GM21423 (cell line): ENCODE data around the gene SCGB1D1.
"Not testable (repeated sequence)": the region's sequence is repeated elsewhere in the genome, so short reads cannot be mapped to it uniquely, and the experiment has no call there.

Source experiments
- ATAC-seq: cut with Tn5 transposase; IDR thresholded peaks from one replicate; pipeline ENCODE4 v1.9.1; 2021; ENCODE audit warnings: mild to moderate bottlenecking, moderate library complexity; ENCODE audit not compliant: unreplicated experiment

SCGB1D1 gene

DNA sequence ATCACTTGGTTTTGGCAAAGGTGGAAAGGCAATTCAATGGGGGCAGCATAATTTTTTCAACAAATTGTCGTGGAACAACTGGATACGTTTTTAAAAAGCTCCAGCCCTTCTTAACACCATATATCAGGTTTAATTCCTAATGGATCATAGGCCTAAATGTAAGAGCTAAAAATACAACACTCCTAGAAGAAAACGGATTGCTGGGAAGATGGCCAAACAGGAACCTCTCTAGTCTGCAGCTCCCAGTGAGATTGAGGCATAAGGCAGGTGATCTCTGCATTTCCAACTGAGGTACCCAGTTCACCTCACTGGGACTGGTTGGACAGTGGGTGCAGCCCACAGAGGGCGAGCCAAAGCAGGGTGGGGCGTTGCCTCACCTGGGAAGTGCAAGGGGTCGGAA, 32.4 kb upstream of the SCGB1D1 start:
- ATAC-seq, result no peak

DNA sequence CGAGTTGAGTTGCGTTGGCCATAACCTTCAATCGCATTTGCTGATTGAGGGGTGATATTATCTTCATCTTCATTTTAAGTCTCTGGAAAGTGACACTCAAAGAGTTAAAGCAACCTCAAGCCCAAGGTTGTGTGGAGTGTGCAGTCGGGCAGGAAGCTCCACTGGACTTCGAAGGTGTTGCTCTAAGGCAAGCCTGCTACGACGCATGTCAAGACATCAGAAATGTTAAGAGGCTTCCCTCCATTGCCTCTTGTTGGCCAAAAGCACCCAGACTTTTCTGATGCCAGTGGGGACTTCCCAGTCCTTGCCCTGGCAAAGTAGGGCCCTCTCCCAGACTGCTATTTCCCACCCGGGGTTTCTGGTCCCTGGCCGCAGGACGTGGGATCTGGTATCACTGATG, 23.6 kb upstream of the SCGB1D1 start:
- no peak for ATAC-seq

DNA sequence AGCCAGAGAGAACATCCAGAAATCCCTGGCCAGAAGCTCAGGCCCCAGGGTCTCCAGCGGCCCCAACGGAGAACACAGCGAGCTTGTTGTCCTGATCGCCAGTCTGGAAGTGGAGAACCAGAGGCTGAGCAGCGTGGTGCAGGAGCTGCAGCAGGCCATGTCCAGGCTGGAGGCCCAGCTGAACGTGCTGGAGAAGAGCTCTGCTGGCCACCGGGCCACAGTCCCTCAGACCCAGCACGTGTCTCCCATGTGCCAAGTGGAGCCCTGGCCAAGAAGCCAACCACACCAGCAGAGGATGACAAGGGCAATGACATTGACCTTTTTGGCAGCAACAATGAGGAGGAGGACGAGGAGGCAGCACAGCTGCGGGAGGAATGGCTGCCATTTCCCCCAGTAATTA, 20.6 kb upstream of the SCGB1D1 start:
- ATAC-seq, result no peak

DNA sequence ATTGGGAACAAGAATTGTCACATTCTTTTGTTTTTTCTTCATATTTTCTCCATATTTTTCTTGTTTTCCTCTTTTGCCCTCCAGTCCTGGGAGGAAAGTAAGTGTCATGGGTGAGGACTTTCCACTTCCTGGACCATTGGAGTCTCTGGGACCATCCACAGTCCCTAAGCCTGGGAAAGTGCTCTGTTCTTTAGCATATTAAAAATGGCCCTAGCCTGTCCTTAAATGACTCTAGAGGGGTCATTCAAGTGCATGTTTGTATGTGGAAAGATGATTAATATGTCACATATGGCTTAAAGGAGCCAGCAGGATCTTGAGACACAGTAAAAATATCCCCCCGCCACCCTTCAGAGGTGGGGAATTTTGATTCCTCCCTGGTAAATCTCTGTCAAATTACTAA, 20.1 kb upstream of the SCGB1D1 start:
- ATAC-seq, result no peak

DNA sequence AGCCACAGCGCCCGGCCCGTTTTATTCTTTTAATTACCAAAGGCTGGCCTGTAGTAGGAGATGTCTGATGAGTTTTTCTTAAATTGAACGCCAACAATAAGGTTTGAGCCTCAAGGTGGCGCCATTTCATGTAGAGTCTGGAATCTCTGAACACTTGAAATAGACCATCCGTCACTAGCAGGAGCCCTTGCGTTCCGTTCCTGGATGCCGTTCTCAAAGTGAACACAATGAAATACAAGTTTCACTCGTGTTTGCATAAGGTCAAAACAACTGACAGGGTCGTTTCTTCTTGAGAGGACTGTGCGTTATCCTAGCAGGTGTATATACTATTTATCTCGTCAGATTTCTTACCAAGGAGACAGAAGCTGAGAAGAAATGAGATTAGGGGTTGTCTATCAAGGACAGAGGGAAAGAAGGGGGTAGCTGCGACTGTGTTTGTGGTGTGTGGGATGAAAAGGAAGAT, 18.7 kb upstream of the SCGB1D1 start:
- no peak for ATAC-seq

DNA sequence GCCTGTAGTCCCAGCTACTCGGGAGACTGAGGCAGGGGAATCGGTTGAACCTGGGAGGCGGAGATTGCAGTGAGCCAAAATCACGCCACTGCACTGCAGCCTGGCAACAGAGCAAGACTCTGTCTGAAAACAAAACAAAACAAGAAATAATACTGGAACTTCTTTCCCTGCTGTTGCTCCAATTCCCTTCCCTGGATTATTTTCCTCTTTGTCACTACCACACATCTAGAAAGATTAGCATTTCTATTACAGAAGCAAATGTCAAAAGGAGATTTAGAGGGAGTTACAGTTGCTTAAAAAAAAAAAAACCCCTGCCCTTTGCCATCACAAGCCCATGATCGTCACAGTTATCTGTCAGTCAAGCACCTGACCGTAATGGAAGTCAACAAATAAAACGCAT, 17.7 kb upstream of the SCGB1D1 start:
- no peak for ATAC-seq

DNA sequence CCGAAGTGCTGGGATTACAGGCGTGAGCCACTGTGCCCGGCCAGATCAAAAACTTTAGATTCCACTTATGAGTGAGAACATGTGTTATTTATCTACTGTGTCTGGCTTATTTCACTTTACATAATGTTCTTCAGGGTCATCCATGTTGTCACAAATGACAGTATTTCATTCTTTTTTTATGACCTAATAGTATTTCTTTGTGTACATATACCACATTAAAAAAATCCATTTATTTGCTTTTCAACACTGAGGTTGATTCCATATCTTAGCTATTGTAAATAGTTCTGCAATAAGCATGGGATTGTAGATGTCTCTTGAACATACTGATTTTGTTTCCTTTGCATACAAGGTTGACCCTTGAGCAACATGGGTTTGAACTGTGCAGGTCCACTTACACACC, 13.2 kb upstream of the SCGB1D1 start:
- ATAC-seq, result no peak

DNA sequence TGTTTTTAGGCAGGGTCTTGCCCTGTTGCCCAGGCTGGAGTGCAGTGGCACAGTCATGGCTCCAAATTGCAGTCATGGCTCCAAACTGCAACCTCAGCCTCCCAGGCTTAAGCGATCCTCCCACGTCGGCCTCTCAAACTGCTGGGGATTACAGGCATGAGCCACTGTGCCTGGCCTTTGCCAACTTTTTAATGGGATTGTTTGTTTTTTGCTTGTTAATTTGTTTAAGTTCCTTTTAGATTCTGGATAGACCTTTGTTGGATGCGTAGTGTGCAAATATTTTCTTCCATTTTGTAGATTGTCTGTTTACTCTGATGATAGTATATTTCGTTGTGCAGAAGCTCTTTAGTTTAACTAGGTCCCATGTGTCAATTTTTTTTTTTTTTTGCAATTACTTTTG, 10.0 kb upstream of the SCGB1D1 start:
- ATAC-seq, result no peak

DNA sequence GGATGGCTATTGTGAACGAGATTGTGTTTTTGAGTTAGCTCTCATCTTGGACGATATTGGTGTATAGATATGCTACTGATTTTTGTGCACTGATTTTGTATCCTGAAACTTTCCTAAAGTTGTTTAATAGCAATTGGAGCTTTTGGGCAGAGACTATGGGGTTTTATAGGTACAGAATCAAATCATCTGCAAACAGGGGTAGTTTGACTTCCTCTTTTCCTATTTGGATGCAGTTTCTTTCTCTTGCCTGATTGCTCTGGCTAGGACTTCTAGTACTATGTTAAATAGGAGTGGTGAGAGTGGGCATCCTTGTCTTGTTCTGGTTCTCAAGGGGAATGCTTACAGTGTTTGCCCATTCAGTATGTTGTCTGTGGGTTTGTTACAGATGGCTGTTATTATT, 8.9 kb upstream of the SCGB1D1 start:
- ATAC-seq, result no peak

DNA sequence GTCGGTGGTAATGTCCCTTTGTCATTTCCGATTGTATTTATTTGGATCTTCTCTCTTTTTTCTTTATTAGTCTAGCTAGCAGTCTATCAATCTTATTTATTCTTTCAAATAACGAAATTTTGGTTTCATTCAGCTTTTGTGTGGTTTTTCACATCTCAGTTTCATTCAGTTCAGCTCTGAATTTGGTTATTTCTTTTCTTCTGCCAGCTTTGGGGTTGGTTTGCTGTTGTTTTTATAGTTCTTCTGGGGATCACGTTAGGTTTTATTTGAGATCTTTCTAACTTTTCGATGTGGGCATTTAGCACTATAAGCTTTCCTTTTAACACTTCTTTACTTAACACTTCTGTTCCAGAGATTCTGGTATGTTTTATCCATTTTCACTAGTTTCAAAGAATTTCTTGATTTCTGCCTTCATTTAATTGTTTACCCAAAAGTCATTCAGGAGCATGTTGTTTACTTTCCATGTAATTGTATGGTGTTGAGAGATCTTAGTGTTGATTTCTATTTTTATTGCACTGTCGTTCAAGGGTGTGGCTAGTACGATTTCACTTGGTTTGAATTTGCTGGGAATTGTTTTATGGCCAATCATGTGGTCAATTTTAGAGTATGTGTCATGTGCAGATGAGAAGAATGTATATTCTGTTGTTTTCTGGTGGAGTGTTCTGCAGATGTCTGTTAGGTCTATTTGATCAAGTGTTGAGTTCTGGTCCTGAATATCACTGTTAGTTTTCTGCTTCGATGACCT, 7.7 kb upstream of the SCGB1D1 start:
- no peak for ATAC-seq

DNA sequence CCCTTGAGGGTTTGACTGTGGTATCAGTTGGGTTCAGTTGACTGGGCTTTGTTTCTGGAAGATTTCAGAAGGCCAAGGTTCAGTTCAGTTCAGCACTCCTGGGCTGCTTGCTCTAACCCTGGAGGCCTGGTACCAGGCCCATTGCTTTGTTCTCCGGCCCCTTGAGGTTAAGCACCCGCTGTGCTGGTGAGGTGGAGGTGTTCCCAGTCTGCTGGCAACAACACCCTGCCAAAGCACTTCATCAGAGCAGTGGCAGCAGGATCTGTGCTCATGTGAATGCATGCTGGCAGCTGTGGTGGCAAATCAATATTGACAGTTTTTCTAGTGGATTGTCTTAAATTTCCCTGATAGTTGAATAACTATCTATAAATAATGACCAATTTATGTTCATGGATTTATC, 3.8 kb upstream of the SCGB1D1 start:
- ATAC-seq, result no peak

DNA sequence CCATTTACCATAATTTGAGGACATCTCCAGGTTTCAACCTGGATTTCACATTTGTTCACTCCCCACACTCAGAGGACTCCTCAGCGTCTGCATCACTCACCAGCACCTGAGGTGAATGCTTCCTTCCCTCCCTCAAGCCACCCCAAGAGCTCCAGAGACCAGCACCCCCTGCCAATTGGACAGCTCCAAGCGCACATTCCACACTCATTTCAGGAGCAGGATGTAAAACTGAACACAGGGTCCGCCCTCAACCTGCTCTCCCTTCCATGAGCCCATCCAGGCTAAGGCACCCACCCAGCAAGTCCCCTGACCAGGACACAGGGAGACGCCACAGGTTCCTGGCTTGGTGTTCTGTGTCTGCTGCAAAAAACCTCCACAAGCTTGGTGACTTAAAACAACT, 3.9 kb downstream of the SCGB1D1 start:
- ATAC-seq, result no peak

DNA sequence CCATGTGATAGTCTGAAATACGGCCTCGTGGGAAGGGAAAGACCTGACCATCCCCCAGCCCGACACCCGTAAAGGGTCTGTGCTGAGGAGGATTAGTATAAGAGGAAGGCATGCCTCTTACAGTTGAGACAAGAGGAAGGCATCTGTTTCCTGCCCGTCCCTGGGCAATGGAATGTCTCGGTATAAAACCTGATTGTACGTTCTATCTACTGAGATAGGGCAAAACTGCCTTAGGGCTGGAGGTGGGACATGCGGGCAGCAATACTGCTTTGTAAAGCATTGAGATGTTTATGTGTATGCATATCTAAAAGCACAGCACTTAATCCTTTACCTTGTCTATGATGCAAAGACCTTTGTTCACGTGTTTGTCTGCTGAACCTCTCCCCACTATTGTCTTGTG, 5.0 kb downstream of the SCGB1D1 start:
- ATAC-seq, result not testable (repeated sequence)

DNA sequence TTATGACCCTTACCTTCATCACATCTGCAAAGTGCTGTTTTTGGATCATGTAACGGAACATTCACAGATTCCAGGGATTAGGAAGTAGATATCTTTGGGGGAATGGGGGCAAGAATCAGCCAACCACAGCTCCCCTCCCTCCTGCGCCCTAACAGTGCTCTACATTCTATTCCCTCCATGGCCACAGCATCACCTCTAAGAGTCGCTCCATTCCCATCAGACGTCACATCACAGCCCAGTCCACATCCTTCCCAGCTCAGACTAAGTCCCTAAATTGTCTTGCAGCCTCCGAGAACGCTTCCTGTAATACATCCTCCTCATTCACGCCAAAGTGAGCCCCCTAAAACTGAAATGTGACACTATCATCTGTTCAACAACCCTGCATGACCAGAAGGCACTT, 5.9 kb downstream of the SCGB1D1 start:
- no peak for ATAC-seq

DNA sequence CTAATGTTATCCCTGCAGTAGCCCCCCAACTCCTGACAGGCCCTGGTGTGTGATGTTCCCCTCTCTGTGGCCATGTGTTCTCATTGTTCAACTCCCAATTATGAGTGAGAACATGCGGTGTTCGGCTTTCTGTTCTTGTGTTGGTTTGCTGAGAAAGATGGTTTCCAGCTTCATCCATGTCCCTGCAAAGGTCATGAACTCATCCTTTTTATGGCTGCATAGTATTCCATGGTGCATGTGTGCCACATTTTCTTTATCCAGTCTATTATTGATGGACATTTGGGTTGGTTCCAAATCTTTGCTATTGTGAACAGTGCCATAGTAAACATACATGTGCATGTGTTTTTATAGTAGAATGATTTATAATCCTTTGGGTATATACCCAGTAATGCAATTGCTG, 7.4 kb downstream of the SCGB1D1 start:
- not testable (repeated sequence) for ATAC-seq

DNA sequence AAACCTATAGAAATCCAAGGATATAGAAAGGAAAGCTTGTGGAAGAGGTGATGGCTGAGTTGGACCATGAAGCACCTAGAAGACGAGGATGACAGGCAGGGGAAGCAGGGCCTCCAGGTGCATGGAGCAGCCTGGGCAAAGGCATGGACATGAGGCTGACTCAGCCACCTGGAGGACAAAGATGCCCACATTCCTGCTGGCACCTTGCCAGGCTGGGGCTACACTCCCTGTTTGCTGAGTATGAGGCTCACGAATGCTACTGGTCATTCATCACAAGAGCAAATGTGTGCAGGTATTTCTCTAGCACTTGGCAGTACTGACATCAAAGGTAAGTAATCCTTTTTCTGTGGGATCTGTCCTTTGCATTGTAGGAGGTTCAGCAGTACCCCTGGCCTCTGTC, 11.4 kb downstream of the SCGB1D1 start:
- no peak for ATAC-seq

DNA sequence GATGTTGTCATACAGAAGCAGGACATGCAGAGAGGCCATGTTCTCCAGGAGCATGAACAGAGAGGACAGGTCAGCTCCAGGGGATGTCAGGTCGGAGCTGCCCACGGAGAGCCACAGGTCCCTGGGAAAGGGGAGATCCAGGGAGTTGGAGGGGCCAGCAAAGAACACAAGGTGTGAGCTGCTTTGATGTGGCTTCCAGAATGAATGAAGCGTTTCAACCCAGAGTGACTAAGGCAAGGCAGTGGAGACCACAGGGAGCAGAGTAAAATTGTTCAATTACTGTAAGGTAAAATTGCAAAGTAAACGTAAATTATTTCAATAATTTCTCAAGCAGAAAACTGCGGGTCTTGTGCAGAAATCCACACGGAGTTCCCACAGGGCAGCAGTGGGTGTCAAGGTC, 12.9 kb downstream of the SCGB1D1 start:
- no peak for ATAC-seq

DNA sequence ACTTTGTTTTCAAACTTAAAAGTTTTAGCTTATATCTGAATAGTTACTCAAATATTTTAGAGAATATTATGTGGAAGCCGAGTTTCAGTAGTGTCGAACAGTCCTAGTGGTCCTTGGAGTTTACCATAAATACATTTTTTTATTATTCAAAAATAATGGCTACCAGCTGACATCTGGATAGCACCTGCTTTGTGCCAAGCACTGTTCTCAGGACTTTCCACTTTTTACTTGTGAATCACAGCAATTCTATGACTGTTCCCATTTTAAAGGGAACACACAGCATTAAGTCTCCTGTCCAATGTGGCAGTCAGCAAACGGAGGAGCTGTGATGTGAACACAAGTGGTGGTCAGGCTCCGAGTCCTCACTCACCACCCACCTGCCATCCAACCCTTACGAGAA, 14.4 kb downstream of the SCGB1D1 start:
- ATAC-seq, result no peak

DNA sequence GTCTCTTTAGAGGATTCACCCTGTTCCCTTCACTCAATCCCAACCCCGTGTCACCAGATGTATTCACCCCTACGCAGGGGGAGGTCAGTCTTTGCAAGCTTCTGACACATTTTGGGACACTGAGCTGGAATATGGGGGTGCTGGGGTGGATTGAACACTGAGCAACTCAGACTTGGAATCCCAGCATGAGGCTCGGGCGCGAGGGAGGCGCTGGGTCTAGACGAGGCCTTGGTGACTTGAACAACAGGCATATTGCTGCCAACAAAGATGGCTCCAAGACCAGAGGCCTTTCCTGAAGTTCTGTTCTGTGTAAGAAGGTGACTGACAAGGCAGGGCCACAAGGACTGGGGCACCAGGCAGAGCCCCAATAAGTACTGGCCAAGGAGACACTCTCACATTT, 15.4 kb downstream of the SCGB1D1 start:
- ATAC-seq, result no peak

DNA sequence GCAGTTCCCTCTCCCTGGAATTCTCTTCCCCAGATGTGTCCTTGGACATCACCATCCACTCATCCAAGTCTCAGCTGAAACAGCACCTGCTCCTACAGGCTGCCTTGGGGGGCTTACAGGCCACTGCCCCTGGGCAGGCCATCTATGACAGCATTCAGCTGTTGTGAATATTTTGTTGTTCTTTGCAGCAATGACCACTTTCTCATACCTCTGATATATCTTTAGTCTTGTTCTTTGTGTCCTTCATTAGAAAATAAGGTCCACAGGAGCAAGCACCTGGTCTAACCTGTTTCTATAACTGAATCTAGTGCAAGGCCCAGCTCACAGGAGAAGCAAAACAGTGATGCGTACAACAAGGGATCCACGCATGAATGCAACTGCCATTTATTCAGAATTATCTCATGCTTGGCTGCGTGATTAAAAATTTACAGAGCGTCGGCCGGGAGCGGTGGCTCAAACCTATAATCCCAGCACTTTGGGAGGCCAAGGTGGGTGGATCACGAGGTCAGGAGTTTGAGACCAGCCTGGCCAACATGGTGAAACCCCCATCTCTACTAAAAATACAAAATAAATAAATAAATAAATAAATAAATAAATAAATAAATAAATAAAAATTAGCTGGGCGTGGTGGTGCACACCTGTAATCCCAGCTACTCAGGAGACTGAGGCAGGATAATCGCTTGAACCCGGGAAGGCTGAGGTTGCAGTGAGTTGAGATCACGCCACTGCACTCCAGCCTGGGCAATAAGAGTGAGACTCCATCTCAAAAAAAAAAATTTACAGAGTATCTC, 16.5 kb downstream of the SCGB1D1 start:
- not testable (repeated sequence) for ATAC-seq

DNA sequence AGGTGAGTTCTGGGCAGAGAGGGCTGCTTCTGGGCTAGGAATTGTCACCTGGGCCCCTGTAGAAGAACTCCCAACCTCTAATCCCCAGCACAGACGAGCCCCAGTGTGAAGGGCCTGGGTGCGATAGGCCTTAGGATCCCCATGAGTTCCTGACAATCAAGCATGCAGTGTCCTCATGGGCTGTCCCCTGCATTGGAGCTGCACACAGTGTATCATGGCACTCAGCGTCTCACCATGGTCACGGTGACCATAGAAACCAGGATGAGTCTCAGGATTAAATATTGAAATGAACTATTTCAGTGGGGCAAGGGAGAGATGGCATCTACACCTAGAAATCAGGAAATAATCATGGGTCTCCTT, 18.7 kb downstream of the SCGB1D1 start:
- ATAC-seq, result no peak

DNA sequence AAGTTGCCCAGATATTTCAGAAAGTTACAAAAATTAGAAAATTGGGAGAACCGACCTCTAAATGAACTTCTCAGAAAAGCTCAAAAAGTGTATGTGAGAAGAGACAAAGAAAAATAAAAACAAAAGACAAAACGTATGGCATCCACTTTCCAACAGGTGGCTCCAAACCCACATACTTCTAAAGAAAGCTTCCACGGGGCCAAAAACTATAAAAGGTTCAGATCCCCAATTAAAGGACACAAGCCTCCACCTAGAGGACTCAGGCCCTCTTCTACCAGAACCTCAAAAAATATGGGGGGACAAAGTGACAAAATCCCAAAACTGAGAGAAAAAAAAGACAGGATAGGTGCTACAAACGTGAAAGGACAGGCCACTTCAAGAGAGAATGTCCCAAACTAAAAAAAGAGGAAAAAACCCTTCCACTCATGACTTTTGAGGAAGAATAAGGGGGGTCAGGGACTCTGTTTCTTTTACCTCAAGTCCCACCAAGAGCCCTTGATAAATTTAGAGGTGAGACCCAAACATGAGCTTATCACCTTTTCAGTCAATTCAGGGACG, 27.3 kb downstream of the SCGB1D1 start:
- no peak for ATAC-seq
